PC-9 (cell line): ENCODE results near the gene UBR4.

Experiments used
- CTCF ChIP-seq: fragments of 200-600 bp; sonication (generic); conservative IDR thresholded peaks from 2 replicates; pipeline ENCODE4 v1.6.1; 2017; ENCODE audit warnings: mixed run types, antibody characterized with exemption, mild to moderate bottlenecking, moderate library complexity
- EZH2 ChIP-seq: fragments of 200-600 bp; sonication (generic); IDR thresholded peaks from 2 replicates; pipeline ENCODE4 v1.8.0; 2017; ENCODE audit warnings: antibody characterized with exemption, low read depth

DNA sequence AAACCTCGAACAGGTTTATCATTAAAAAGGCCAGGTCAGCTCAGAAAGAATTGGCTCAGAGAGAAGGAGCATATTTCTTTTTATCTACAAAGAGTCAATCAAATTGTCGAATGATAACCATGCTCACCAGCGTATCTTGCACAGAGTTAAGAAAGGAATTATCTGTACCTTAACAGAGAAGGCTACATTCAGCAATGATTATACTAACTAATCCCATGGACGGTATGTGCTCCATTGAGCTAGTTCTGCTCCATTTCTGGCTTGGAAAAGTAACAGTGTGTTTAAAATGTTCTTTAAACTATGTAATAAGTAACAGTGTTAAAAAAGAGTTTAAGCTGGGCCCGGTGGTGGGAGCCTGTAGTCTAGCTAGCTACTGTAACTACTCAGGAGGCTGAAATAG lies 4.2 kb downstream of the UBR4 start:
- TF ChIP-seq CTCF = no peak
- no peak for TF ChIP-seq EZH2
